HG02759 (cell line): ENCODE results near the gene CC2D1B.

Experiments used
- ATAC-seq: cut with Tn5 transposase; IDR thresholded peaks from one replicate; pipeline ENCODE4 v1.9.1; 2021; ENCODE audit warnings: mild to moderate bottlenecking, moderate library complexity; ENCODE audit not compliant: unreplicated experiment

Gene CC2D1B

GRCh38 chr1:52306227-52307006 lies 59.6 kb downstream of the CC2D1B start:
- ATAC-seq = no peak

- ATAC-seq = no peak
Measured at GRCh38 chr1:52305417-52306226, 60.4 kb downstream of the CC2D1B start.
